B cell (primary cell): ENCODE data around the gene TMEM147.

Source experiments
- CTCF ChIP-seq: fragments of 200-600 bp; IDR thresholded peaks from one replicate; pipeline ENCODE4 v1.8.0; 2022; ENCODE audit warnings: antibody characterized with exemption, mild to moderate bottlenecking
- EZH2 ChIP-seq: IDR thresholded peaks from 2 replicates; pipeline ENCODE4 v1.6.1; 2012; ENCODE audit warnings: borderline replicate concordance, low read depth, mild to moderate bottlenecking, moderate library complexity, low read length; ENCODE audit not compliant: insufficient read depth, poor library complexity, severe bottlenecking

- TF ChIP-seq CTCF (no peak), EZH2 (no peak)
Observed at GRCh38 chr19:35556025-35556590, 10.7 kb downstream of the TMEM147 start.
